Right lobe of liver (tissue), 6 donors: ENCODE results near the gene HOMER3. TPM values are rescaled to one million over a fixed set of nuclear protein-coding genes. Genes with fewer than 3 reads are reported as not detected.

ENCODE experiments used
- ATAC-seq, 4 donors: fragments of 200-7000 bp; cut with Tn5 transposase; one replicate each; pipeline ENCODE4 v1.9.1; 2020; ENCODE audit warnings: mild to moderate bottlenecking in 4 of 4, moderate library complexity in 4 of 4
- DNase-seq, 3 donors: peaks; one replicate each; pipeline ENCODE4 v3.0.0-alpha.2; 2020
- H3K27ac ChIP-seq, 3 donors: fragments of 200-600 bp; one replicate each; pipeline ENCODE4 v1.8.0; 2022
- H3K27me3 ChIP-seq, 2 donors: fragments of 200-600 bp; one replicate each; pipeline ENCODE4 v1.8.0; 2022
- H3K36me3 ChIP-seq, 4 donors: fragments of 200-600 bp; sonication (generic) in 1 of 4; one replicate each; pipeline versions ENCODE4 v1.5.1 to v1.8.0; 2017 to 2022; ENCODE audit warnings: control low read depth in 1 of 4
- H3K4me1 ChIP-seq, 4 donors: fragments of 200-600 bp; sonication (generic) in 1 of 4; one replicate each; pipeline versions ENCODE4 v1.5.1 to v1.8.0; 2017 to 2022; ENCODE audit warnings: control low read depth in 1 of 4
- H3K4me3 ChIP-seq, 3 donors: fragments of 200-600 bp; one replicate each; pipeline ENCODE4 v1.8.0; 2022
- H3K9me3 ChIP-seq, 4 donors: fragments of 200-600 bp; sonication (generic) in 1 of 4; one replicate each; pipeline versions ENCODE4 v1.5.1 to v1.8.0; 2017 to 2022; ENCODE audit warnings: control low read depth in 1 of 4
- CTCF ChIP-seq, 4 donors: fragments of 200-600 bp in 3 of 4; fragments of 450-650 bp in 1 of 4; IDR thresholded peaks; one replicate each; pipeline versions ENCODE4 v1.5.1 to v1.8.0; 2016 to 2022; ENCODE audit warnings: antibody characterized with exemption in 4 of 4, mild to moderate bottlenecking in 2 of 4
- POLR2A ChIP-seq: fragments of 450-650 bp; IDR thresholded peaks from one replicate; pipeline ENCODE4 v1.6.1; 2017; ENCODE audit warnings: antibody characterized with exemption, mild to moderate bottlenecking
- WGBS: methylation state at CpG from one replicate; pipeline ENCODE4 v1.1.6; 2018; ENCODE audit warnings: low coverage, low lambda C conversion rate; ENCODE audit not compliant: insufficient coverage; ENCODE audit errors: missing lambda C conversion rate; 5-methylcytosine and 5-hydroxymethylcytosine counted together
- intact Hi-C, 2 donors: fragments of 100-400 bp; cut with DNase I; formaldehyde crosslinking; loops; one replicate each; pipeline versions ENCODE4 v1.11.2 to v1.14.1; 2022
- total RNA-seq, 6 experiments: library from RNA; depleted of rRNA in 2 of 6; stranded (reverse); fragments of >200 nt in 2 of 6; fragmentation: NEBNext Ultra II Directional in 3 of 6; extraction: Animal tissue kit (Norgen Biotek cat#: 25700) in 3 of 6; gene quantifications; one replicate each; pipeline versions ENCODE4 v1.1.0 to v1.2.4, GENCODE V29; 2016 to 2023
- donor health status: DM: no; HTN: yes; CAD: no.
- donor health status: DM: no; HTN: no; CAD: no.
- donor health status: DM: no; HTN: no; CAD: no.
- donor health status: DM: no; HTN: yes; CAD: no.
- donor health status: DM: no; HTN: yes; CAD: no.

HOMER3 gene
- total RNA-seq, 6 experiments from 2014 or later: 2.3 to 4.7 (median 3.2) TPM

- H3K27ac ChIP-seq: no peak overlapping the region
- 15% methylated on average over 28 of the region's 37 CpGs for WGBS
- H3K4me3 ChIP-seq: no peak overlapping the region
- intact Hi-C loops: no loop called here
- peaks cover 0 to 7% (median 0%) of the 10 kb centered on the region in 4 donors for H3K36me3 ChIP-seq
- H3K4me1 ChIP-seq: no peaks in the 10 kb centered on the region
- ATAC-seq (peak; percentile 83 to 93 (median 90)), DNase-seq (peak; percentile 72 to 83 (median 81))
- no peaks in the 10 kb centered on the region for H3K27me3 ChIP-seq
- no peaks in the 10 kb centered on the region for H3K9me3 ChIP-seq
- no peak for TF ChIP-seq CTCF (IDR thresholded peaks at IDR 0.05)
Observed at GRCh38 chr19:18932216-18932841, 8.7 kb downstream of the HOMER3 start.

GRCh38 chr19:18931316-18932162 is 9.5 kb downstream of the HOMER3 start:
- ATAC-seq: no peak
- H3K4me1 ChIP-seq: no peaks in the 10 kb centered on the region
- H3K4me3 ChIP-seq: no peak overlapping the region
- no peak for DNase-seq
- H3K27me3 ChIP-seq: no peaks in the 10 kb centered on the region
- intact Hi-C loops: no loop called here
- TF ChIP-seq POLR2A (no peak), CTCF (IDR thresholded peaks at IDR 0.05) (no peak)
- H3K27ac ChIP-seq: no peak overlapping the region
- H3K9me3 ChIP-seq: no peaks in the 10 kb centered on the region
- WGBS: 78% methylated on average over 5 of the region's 34 CpGs
- peaks cover 0 to 7% (median under 1%) of the 10 kb centered on the region in 4 donors for H3K36me3 ChIP-seq

- no peaks in the 10 kb centered on the region for H3K27me3 ChIP-seq
- 50% methylated on average over 1 of the region's 25 CpGs for WGBS
- no peak for TF ChIP-seq CTCF (IDR thresholded peaks at IDR 0.05)
- no peak for TF ChIP-seq POLR2A
- ATAC-seq (no peak), DNase-seq (no peak)
- no peaks in the 10 kb centered on the region for H3K4me1 ChIP-seq
- no peak overlapping the region for H3K27ac ChIP-seq
- H3K9me3 ChIP-seq: no peaks in the 10 kb centered on the region
- H3K4me3 ChIP-seq: no peak overlapping the region
- peaks cover 0 to 23% (median 14%) of the 10 kb centered on the region in 4 donors for H3K36me3 ChIP-seq
- intact Hi-C loops: no loop called here
Observed at GRCh38 chr19:18929311-18929710, 11.7 kb downstream of the HOMER3 start.

GRCh38 chr19:18928018-18928805 is 12.8 kb downstream of the HOMER3 start:
- ATAC-seq: no peak
- no peak for DNase-seq
- Histone ChIP-seq H3K4me3 (no peak overlapping the region), H3K27ac (no peak overlapping the region), H3K27me3 (no peaks in the 10 kb centered on the region), H3K9me3 (no peaks in the 10 kb centered on the region), H3K36me3 (peaks cover 0 to 34% (median 14%) of the 10 kb centered on the region in 4 donors), H3K4me1 (no peaks in the 10 kb centered on the region)
- TF ChIP-seq CTCF (IDR thresholded peaks at IDR 0.05) (no peak), POLR2A (no peak)
- intact Hi-C loops: no loop called here
- WGBS: 98% methylated on average over 6 of the region's 26 CpGs
